ENCODE data around the gene NHSL1. TPM values are rescaled to one million over a fixed set of nuclear protein-coding genes. Genes with fewer than 3 reads are reported as not detected.
A peak's percentile ranks its signal among the peaks of the same experiment; 100 is the strongest.

Gene NHSL1
- total and polyA plus RNA-seq, 2 donors (not counting 3 experiments of a cell fraction or from before 2014, with no cell fraction given), result 24.8 to 55.0 TPM

DNA sequence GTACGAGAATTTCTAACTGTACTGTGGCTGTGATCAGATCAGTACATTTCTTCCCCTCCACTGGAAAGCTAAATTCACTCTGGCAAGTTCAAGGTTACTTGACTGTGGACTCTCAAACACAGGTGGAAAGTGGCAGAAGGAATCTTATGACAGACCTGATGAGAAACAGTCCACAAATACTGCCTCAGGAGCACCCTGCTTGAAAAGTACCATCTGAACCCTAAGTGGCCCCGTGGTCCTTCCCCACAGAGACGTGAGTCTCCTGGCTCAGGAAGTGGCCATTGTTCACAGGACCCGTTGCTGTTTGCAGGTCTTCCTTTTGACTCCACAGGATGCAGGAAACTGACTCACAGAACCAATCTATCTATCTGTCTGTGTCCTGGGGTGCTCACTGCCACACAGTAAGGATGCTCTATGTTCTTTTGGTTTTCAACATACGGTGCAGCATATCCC, 47.5 kb upstream of the NHSL1 start:
- Histone ChIP-seq H3K79me2 (ENCODE audit: control insufficient read depth, insufficient read depth, low read length) (peaks cover 65% of the 10 kb centered on the region), H3K4me3 (replicated peaks in 1 of 3; ENCODE audit: insufficient read depth in 1 of 3, low read depth in 1 of 3, low read length in 3 of 3) (peak overlapping the region in 1 of 3 experiments; percentile 16), H3K27me3 (ENCODE audit: control insufficient read depth in 2 of 2, insufficient read depth in 2 of 2, low read length in 2 of 2) (no peaks in the 10 kb centered on the region), H3K4me2 (ENCODE audit: insufficient read depth, low read length) (peak overlapping the region; percentile 74), H2AFZ (ENCODE audit: low read depth, low read length) (no peak overlapping the region), H3K36me3 (ENCODE audit: control insufficient read depth in 2 of 2, extremely low read depth in 1 of 2, insufficient read depth in 2 of 2, low read length in 2 of 2) (no peaks in the 10 kb centered on the region), H4K20me1 (replicated peaks; ENCODE audit: control insufficient read depth, extremely low read depth, insufficient read depth, low read length) (no peaks in the 10 kb centered on the region), H3K9me1 (replicated peaks; ENCODE audit: control insufficient read depth, extremely low read depth, insufficient read depth, low read length) (no peaks in the 10 kb centered on the region), H3K4me1 (ENCODE audit: control insufficient read depth, extremely low read depth, insufficient read depth, low read length) (peaks cover 56% of the 10 kb centered on the region), H3K9me3 (replicated peaks; ENCODE audit: control insufficient read depth, insufficient read depth, low read length) (no peaks in the 10 kb centered on the region), H3K9ac (replicated peaks; ENCODE audit: extremely low read depth, insufficient read depth, low read length) (peak overlapping the region; percentile 58), H3K27ac (ENCODE audit: insufficient read depth, low read depth, low read length) (peak overlapping the region; percentile 94)
- ChIA-PET CTCF (interaction anchor here (1.0 to 1.9 kb wide), 6 partner anchors 9 to 145 kb away, joined by 3 to 7 read pairs (median 5); no protein-coding TSS in a partner anchor), POLR2A (interaction anchor here (0.9 kb wide), 1 partner anchor 26 kb away, joined by 3 read pairs; no protein-coding TSS in a partner anchor)
- dilution Hi-C loops (cut with MboI; ENCODE audit: extremely low pct_ligation_motif_present, low sequenced_read_pairs) (no loop called here), intact Hi-C loops (cut with micrococcal nuclease) (loop anchor here (1.0 to 5.0 kb wide), 5 partner anchors 9 to 146 kb away; partner anchors contain the start of gene HEBP2)
- no TSS peak for BruUV-seq (replicated peaks)
- peak; percentile 95 for FAIRE-seq
- peak; percentile 92 for DNase-seq (ENCODE audit: low read depth, low spot score)
- TF ChIP-seq GATA2 (IDR thresholded peaks at IDR 0.05; ENCODE audit: insufficient read depth, insufficient read length, low read depth, low read length) (peak; percentile 88), EZH2 (IDR thresholded peaks at IDR 0.05; ENCODE audit: borderline replicate concordance, low read depth, low read length, severe bottlenecking) (no peak), MYC (IDR thresholded peaks at IDR 0.05; ENCODE audit: low read depth, low read length) (peak; percentile 49), POLR2A (IDR thresholded peaks at IDR 0.05; ENCODE audit: low read depth, low read length) (peak; percentile 76), FOS (IDR thresholded peaks at IDR 0.05; ENCODE audit: borderline replicate concordance, insufficient read depth, low read length) (peak; percentile 97), JUN (IDR thresholded peaks at IDR 0.05; ENCODE audit: borderline replicate concordance, insufficient read depth, insufficient read length, low read depth) (peak; percentile 92), POLR2AphosphoS5 (IDR thresholded peaks at IDR 0.05; ENCODE audit: insufficient read depth, low read depth, low read length) (peak; percentile 90)
- TF ChIP-seq, protein P1, sequence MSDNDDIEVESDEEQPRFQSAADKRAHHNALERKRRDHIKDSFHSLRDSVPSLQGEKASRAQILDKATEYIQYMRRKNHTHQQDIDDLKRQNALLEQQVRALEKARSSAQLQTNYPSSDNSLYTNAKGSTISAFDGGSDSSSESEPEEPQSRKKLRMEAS (IDR thresholded peaks at IDR 0.05; ENCODE audit: insufficient read depth, insufficient read length), result no peak

All from endothelial cell of umbilical vein (primary cell).